Transverse colon (tissue), 4 donors: ENCODE measurements around the gene SYPL2. TPM values are rescaled to one million over a fixed set of nuclear protein-coding genes. Genes with fewer than 3 reads are reported as not detected.

Experiments used
- DNase-seq: peaks from one replicate; pipeline ENCODE4 v3.0.0-alpha.2; 2019
- H3K27ac ChIP-seq, 4 donors: fragments of 200-600 bp; sonication (generic); 2 replicates each; pipeline ENCODE4 v1.5.1; 2016 to 2018; ENCODE audit warnings: inconsistent platforms in 4 of 4
- H3K27me3 ChIP-seq: fragments of 200-600 bp; sonication (generic); 2 replicates; pipeline ENCODE4 v1.5.1; 2017; ENCODE audit warnings: inconsistent platforms
- H3K36me3 ChIP-seq, 4 donors: fragments of 200-600 bp; sonication (generic); 2 replicates each; pipeline ENCODE4 v1.5.1; 2017 to 2019; ENCODE audit warnings: inconsistent platforms in 4 of 4
- H3K4me1 ChIP-seq, 4 donors: fragments of 200-600 bp; sonication (generic); 2 replicates each; pipeline ENCODE4 v1.5.1; 2017 to 2020; ENCODE audit warnings: inconsistent platforms in 4 of 4
- H3K4me3 ChIP-seq, 4 donors: fragments of 200-600 bp; sonication (generic); 1 replicate in 1 of 4; 2 replicates in 3 of 4; pipeline versions ENCODE4 v1.5.1 to v1.6.1; 2017 to 2019; ENCODE audit warnings: inconsistent platforms in 4 of 4
- H3K9me3 ChIP-seq, 2 donors: fragments of 200-600 bp; sonication (generic); 2 replicates each; pipeline ENCODE4 v1.5.1; 2017 to 2019; ENCODE audit warnings: inconsistent platforms in 2 of 2
- CTCF ChIP-seq, 5 experiments: fragments of 200-600 bp in 3 of 5; fragments of 450-650 bp in 2 of 5; sonication (generic) in 3 of 5; IDR thresholded peaks; 1 replicate in 2 of 5; 2 replicates in 3 of 5; pipeline ENCODE4 v1.5.1; 2016 to 2017; ENCODE audit warnings: antibody characterized with exemption in 5 of 5, inconsistent platforms in 3 of 5, mild to moderate bottlenecking in 2 of 5, moderate library complexity in 1 of 5
- EP300 ChIP-seq: sonication (generic); formaldehyde crosslinking; IDR thresholded peaks from one replicate; pipeline ENCODE4 v1.6.1; 2017; ENCODE audit warnings: antibody characterized with exemption, low read depth
- POLR2A ChIP-seq: fragments of 450-650 bp; IDR thresholded peaks from one replicate; pipeline ENCODE4 v1.6.1; 2016; ENCODE audit warnings: antibody characterized with exemption, mild to moderate bottlenecking, moderate library complexity
- POLR2AphosphoS5 ChIP-seq, 3 donors: sonication (generic); formaldehyde crosslinking; IDR thresholded peaks; one replicate each; pipeline ENCODE4 v1.6.1; 2016; ENCODE audit warnings: antibody characterized with exemption in 3 of 3
- WGBS, 2 donors: methylation state at CpG; one replicate each; pipeline ENCODE4 v1.1.5; 2018; ENCODE audit warnings: low coverage in 1 of 2; 5-methylcytosine and 5-hydroxymethylcytosine counted together
- in situ Hi-C, 4 donors: fragments of 200-750 bp; cut with MboI; loops; one replicate each; pipeline versions ENCODE4 v1.15.0 to v1.15.1; 2017; ENCODE audit warnings: low sequenced_read_pairs in 3 of 4, low pct_ligation_motif_present in 1 of 4, low pct_unique_long_range_greater_than_20kb in 1 of 4
- intact Hi-C: fragments of 100-400 bp; cut with DNase I; formaldehyde crosslinking; loops from one replicate; pipeline ENCODE4 v1.15.1; 2023; ENCODE audit warnings: low total_unique reads
- total RNA-seq, 4 donors: library from RNA; depleted of rRNA; stranded (reverse); fragments of >200 nt; gene quantifications; one replicate each; pipeline ENCODE4 v1.1.0, GENCODE V29; 2016

The SYPL2 gene
- 1 to 10 TPM in 1 of 4 donors, under 1 TPM in 3; 0.40 to 4.1 (median 0.44) TPM for total RNA-seq

GRCh38 chr1:109466452-109467300, at the start of gene SYPL2:
TSS of gene SYPL2 (plus strand) at chr1:109466546. CDS start at chr1:109466844, 298 bp downstream.
- in situ Hi-C loops (no loop called here), intact Hi-C loops (no loop called here)
- TF ChIP-seq POLR2A: no peak
- no peak for TF ChIP-seq EP300
- TF ChIP-seq POLR2AphosphoS5 (IDR thresholded peaks at IDR 0.05): peak in 1 of 3 donors; percentile 33
- no peak for TF ChIP-seq CTCF (IDR thresholded peaks at IDR 0.05)
- WGBS, 2 donors: 7% methylated on average over 39 of the region's 88 CpGs; no CpG with 5 or more reads in 1 of the 2 donors
- Histone ChIP-seq H3K27ac (peak within 1 kb of the TSS; percentile 54 to 85 (median 70)), H3K27me3 (peaks cover 92% of the 10 kb centered on the region), H3K4me3 (peak within 1 kb of the TSS; percentile 34 to 58 (median 52)), H3K36me3 (no peaks in the 10 kb centered on the region), H3K4me1 (peaks cover 0 to 25% (median 12%) of the 10 kb centered on the region in 4 donors), H3K9me3 (no peaks in the 10 kb centered on the region)
- DNase-seq: peak; percentile 51

DNA sequence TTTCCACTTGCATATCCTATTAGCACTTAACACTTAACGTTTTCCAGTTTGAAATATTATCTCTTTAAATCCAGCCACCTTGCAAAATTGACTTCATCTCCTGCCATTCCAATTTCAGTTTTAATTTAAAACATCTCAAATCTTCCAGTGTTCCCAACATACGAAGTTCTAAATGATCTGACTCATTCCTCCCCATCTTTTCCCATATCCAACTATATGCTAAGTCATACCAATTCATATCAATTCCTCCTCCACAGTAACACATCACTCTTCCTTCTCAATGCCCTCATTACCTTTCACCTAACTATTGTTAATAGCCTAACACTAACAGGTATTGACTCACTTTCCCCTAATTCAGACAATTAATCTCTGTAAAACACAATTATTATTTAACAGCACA, 42.8 kb upstream of the SYPL2 start:
- Histone ChIP-seq H3K4me3 (no peak overlapping the region), H3K27ac (no peak overlapping the region), H3K27me3 (no peaks in the 10 kb centered on the region), H3K36me3 (peaks cover 0 to 25% (median 9%) of the 10 kb centered on the region in 4 donors), H3K9me3 (no peaks in the 10 kb centered on the region), H3K4me1 (peaks cover 14 to 37% (median 23%) of the 10 kb centered on the region in 4 donors)
- no peak for DNase-seq
- in situ Hi-C loops: loop anchor here in 1 of 4 donors (25.0 kb wide), 1 partner anchor 136 kb away; the partner anchor contains the start of gene PSRC1
- WGBS, 2 donors: 55 to 70% methylated on average over 2 of the region's 2 CpGs
- intact Hi-C loops: no loop called here
- no peak for TF ChIP-seq CTCF (IDR thresholded peaks at IDR 0.05)
- TF ChIP-seq POLR2AphosphoS5 (IDR thresholded peaks at IDR 0.05): no peak
- TF ChIP-seq EP300: no peak
- TF ChIP-seq POLR2A: no peak

DNA sequence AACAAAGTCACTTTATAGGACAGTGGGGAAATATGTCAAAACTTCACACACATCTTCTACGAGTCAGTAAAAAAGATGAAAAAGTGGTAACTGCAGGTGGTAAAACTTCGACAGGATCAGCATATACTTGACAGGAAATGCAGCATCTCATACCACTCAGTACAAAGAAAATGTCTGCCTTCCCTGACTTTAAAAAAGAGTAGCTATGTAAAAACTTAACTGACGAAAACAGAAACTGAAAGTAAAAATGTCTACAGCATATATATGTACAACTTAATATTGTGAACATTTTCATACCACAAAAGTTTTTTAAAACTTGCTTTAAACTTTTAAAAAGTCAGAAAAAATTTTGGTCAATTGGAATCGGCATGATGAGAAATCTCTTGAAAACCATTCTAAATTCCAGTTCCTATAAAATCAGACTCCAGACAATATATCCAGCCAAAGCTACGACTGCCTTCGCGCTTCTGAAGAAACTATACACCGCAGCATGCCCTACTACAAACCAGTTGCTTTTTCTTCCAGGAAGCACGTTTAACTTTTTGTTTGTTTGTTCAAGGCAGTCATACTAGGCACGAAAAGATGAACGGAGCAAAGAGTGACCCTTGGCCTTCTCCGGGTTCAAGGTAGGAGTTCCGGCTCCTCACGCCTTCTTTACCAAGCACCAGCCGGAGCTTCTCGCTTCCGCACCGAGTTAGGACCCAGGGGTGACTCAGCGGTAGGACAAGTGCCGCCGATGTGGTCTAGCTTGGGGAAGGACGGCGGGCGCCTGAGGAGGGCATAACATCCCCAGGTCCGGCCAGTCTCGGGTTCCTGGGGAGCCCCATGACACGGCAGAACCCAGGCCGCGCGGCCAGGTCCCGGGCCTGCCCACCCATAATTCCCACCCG, 40.7 kb upstream of the SYPL2 start:
- in situ Hi-C loops: no loop called here
- peak overlapping the region; percentile 50 to 89 (median 68) for H3K4me3 ChIP-seq
- WGBS, 2 donors: 1% methylated on average over 8 to 26 of the region's 32 CpGs
- H3K9me3 ChIP-seq: no peaks in the 10 kb centered on the region
- H3K4me1 ChIP-seq: peaks cover 14 to 37% (median 23%) of the 10 kb centered on the region in 4 donors
- peak overlapping the region; percentile 89 to 91 (median 90) for H3K27ac ChIP-seq
- peak; percentile 62 for DNase-seq
- H3K27me3 ChIP-seq: no peaks in the 10 kb centered on the region
- TF ChIP-seq CTCF (IDR thresholded peaks at IDR 0.05) (no peak), POLR2AphosphoS5 (IDR thresholded peaks at IDR 0.05) (no peak), EP300 (no peak), POLR2A (no peak)
- peaks cover 0 to 5% (median 3%) of the 10 kb centered on the region in 4 donors for H3K36me3 ChIP-seq
- intact Hi-C loops: no loop called here
